DOHH2 (cell line): ENCODE data around the gene CD52.

Experiments
- EZH2phosphoT487 ChIP-seq: fragments of 200-600 bp; sonication (generic); IDR thresholded peaks from 2 replicates; pipeline ENCODE4 v1.6.1; 2017; ENCODE audit warnings: borderline replicate concordance, mild to moderate bottlenecking, antibody characterized with exemption, low read length, moderate library complexity, mixed read lengths
- TF ChIP-seq, protein P1 (sequence below): fragments of 200-600 bp; sonication (generic); IDR thresholded peaks from one replicate; pipeline ENCODE4 v1.5.1; 2014; ENCODE audit warnings: antibody characterized with exemption, mild to moderate bottlenecking, low read depth, low read length; ENCODE audit not compliant: poor library complexity, severe bottlenecking

DNA sequence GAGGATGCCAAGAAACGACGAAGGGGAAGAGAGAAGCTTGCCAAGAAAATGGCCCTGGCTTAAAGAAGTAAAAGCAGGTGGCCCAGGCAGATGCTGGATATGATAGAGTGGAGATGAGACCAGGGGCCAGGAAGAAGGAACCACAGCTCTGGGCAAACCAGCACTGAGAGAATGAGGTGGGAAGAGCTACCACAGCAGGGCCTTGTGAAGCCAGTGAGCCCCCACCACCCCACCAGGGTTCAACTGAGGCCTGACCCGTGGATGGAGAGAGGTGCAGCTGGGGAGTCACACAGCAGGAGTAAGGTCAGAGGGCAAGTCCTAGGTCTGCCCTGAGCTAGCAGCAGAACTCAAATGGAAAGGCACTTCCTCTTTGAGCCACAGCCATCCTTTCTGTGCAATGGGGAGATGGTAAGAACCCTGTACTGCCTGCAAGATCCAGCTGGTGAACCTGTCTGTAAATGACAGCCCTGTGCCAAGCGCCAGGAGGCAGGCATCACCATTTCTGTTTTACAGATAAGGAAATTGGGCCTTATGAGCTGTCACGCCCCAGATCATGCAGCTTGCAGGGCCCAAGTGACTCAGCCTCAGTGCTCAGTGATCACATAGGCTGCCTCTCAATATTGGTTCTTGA is 29.3 kb upstream of the CD52 start:
- TF ChIP-seq, protein P1, sequence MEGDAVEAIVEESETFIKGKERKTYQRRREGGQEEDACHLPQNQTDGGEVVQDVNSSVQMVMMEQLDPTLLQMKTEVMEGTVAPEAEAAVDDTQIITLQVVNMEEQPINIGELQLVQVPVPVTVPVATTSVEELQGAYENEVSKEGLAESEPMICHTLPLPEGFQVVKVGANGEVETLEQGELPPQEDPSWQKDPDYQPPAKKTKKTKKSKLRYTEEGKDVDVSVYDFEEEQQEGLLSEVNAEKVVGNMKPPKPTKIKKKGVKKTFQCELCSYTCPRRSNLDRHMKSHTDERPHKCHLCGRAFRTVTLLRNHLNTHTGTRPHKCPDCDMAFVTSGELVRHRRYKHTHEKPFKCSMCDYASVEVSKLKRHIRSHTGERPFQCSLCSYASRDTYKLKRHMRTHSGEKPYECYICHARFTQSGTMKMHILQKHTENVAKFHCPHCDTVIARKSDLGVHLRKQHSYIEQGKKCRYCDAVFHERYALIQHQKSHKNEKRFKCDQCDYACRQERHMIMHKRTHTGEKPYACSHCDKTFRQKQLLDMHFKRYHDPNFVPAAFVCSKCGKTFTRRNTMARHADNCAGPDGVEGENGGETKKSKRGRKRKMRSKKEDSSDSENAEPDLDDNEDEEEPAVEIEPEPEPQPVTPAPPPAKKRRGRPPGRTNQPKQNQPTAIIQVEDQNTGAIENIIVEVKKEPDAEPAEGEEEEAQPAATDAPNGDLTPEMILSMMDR: no peak
- no peak for TF ChIP-seq EZH2phosphoT487
